Effector CD4-positive, alpha-beta T cell (primary cell): Measurements from ENCODE around the gene GOLGA6B.
"Not testable (repeated sequence)": the region's sequence is repeated elsewhere in the genome, so short reads cannot be mapped to it uniquely, and the experiment has no call there.

Experiments
- DNase-seq: peaks from one replicate; pipeline ENCODE4 v3.0.0-alpha.2; 2020
- total RNA-seq: gene quantifications from one replicate; lab custom pipeline; 2026; lab: John Stamatoyannopoulos, UW

GOLGA6B gene, protein sequence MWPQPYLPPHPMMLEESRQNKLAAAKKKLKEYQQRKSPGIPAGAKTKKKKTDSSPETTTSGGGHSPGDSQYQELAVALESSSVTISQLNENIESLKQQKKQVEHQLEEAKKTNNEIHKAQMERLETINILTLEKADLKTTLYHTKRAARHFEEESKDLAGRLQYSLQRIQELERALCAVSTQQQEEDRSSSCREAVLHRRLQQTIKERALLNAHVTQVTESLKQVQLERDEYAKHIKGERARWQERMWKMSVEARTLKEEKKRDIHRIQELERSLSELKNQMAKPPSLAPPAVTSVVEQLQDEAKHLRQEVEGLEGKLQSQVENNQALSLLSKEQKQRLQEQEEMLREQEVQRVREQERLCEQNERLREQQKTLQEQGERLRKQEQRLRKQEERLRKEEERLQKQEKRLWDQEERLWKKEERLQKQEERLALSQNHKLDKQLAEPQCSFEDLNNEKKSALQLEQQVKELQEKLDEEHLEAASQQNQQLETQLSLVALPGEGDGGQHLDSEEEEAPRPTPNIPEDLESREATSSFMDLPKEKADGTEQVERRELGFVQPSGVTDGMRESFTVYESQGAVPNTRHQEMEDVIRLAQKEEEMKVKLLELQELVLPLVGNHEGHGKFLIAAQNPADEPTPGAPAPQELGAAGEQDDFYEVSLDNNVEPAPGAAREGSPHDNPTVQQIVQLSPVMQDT
- 1.3 reads per million for total RNA-seq

DNA sequence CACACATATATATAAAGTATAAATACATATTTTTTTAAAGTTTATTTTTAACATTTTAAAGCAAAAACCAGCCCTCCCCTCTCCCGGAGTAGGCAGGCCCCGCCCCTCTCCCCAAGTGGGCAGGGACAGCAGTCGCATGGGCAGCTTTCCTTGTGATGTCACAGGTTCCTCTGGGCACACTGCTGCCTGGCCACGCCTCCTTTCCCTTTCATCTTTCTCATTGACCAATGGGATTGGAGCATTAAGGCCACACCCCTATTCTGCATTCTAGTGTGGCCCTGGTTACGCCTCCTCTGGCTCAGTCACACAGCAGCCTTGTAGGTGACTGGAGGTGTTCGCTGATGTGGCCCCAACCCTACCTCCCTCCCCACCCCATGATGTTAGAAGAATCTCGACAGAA lies at the start of gene GOLGA6B:
Gene GOLGA6B, plus strand, starts transcription at position 301 of the 400 bp plus-strand sequence. Its CDS starts 41 bp downstream, at position 342.
- DNase-seq = not testable (repeated sequence)

DNA sequence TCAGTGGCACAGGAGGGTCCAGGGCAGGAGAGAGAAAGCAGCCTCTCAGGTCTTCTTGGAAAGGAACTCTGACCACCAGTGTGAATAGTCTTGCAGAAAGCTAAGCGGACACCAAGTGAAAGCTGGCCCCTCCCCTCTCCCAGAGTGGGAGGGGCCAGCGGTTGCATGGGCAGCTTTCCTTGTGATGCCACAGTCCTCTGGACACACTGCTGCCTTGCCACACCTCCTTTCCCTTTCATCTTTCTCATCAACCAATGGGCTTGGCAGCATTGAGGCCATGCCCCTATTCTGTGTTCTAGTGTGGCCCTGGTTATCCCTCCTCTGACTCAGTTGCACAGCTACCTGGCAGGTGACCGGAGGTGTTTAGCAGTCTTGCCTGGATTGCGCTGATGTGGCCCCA lies 49.7 kb upstream of the GOLGA6B start:
- no peak for DNase-seq

DNA sequence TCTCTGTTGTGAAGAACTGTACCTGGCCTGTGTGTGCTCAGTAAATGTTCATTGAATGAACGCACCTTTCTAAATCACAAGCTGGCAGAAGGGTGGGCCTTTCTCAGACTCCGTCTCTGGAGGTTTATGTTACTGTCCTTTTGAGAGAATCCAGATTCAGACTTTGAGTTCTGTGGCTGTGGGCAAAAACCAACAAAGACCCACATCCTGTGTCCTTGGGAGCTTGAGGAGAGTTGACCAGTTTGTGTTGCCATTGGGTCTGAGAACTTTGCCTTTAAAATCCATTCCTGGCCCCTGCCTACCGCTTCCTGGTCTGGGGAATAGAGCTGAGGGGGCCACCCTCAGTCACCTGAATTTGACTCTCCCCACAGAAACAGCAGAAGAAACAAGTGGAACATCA lies 46.4 kb upstream of the GOLGA6B start:
- DNase-seq = not testable (repeated sequence)

DNA sequence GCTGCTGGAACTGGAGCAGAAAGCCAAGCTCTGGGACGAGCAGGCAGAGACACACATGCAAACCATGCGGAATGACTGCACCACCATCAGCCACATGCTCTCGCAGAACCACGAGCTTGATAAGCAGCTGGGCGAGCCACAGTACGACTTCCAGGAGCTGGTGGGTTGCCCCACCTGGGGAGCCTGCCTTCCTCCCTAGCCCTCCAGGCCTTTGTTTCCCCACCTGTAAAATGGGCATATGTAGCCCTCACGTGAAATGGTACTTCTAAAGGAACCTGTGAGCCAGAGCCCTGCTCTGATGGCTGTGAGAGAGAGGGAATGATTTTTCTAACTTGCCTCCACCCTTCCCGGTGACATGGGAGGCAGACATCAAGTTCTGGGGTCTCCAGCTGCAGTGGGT lies 44.6 kb upstream of the GOLGA6B start:
- no peak for DNase-seq

DNA sequence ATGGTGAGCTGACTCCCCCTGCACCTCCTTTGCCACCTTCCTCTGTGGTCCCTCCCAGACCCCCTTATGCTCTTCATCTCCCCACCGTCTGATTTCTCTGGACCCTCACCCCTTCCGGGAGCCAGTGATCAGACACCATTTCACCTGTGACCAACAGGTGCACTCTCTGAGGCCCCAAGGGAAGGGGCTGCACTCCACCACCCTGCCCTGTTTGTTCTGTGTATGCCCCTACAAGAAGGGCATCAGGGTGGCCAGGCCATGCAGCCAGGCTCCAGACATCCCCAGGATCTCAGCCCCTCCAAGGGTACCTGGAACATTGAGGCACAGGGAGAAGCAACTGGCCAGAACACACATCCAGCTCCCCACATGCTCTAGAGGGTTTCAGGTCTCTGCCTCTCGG lies 42.2 kb upstream of the GOLGA6B start:
- not testable (repeated sequence) for DNase-seq

DNA sequence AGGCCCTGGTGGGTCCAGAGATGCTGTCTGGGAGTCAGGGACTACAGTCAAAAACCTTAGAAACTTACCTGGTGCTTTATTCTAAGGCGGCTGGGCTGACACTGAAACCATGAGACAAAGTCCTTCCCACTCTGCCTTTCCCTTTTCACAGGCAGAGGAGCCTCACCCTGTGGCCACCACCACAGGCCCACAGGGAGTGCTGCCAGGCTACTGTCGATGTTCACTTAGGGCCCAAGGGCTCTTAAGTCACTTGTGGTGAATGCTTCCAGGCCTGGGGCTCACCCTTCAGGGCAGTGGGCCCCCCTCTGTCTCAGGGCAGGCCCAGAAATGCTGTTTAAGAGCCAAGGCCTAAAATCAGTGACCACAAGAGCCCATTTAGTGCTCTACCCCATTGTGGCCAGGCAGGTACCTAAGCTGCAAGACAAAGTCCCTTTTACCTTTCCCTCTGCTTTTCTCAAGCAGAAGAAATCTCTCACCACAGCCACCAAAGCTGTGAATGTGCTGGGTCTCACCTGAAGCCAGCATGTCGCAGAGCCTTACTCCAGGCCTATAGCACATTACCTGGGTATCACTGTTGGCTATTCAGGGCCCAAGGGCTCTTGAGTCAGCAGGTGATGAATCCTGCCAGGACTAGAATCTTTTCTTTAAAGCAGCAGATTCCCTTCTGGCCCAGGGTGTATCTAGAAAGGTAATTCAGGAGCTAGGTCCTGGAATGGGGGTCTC lies 39.5 kb upstream of the GOLGA6B start:
- no peak for DNase-seq

DNA sequence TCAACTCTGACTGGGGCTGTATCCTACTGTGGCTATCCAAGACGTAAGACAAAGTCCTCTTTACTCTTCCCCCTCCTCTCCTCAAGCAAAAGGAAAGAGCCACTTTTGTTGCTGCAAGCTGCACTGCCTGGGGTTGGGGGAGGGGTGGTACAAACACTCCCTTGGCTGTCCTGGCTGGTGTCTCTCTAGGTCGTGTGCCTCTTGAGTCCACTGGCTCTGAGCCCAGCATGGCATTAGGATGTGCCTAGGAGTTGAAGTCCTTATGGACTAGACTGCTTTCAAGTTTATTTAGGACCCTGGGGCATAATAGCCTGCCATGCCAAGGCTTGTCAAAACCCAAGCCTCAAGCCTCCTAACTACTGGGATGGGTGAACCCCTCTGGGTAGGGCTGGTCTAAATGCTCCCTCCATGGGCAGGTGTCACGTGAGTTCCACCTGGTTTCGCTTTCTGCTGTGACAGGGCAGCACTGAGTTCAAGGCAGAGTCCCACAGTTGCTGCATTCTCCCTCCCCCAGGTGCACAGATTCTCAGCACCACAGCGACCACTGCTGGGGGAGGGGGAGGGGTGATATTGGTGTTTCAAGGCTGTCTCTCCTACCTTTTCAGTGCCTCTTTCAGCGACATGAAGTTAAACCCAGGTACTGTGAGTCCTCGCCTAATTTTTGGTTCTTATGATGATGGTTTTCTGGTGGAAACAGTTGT lies 38.8 kb upstream of the GOLGA6B start:
- DNase-seq = not testable (repeated sequence)

DNA sequence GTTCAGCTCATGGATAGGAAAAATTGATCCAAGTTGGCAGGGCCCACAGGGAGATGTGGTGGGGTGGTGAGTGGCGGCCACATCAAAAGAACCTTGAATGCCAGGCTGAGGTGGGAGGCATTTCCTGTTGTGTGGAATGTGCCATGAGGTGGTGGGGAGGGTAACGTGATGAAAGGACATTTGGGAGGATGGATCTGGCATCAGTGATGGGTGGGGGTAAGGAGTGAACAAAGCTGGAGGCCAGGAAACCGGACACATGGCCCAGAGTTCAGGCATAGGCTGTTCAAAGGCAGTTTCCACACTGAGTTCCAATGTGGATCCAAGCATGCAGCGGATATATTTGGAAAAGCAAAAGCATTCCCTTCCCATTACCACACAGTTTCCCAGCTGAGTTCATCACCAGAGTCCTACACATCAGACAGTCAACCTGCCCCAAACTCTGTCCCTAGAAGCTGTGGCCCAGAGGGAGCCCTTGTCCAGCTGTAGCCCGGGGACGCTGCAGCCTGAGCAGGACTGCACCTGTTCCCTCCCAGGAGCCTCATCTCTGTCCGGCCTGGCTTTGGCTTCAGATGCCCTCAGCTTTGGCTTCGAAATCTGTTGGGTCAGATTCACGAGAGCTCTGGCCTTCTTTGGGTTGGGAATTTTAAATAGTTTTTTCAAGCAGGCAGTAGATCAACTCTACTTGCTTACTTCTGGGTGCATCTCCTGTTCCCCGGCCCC lies 37.8 kb upstream of the GOLGA6B start:
- no peak for DNase-seq

DNA sequence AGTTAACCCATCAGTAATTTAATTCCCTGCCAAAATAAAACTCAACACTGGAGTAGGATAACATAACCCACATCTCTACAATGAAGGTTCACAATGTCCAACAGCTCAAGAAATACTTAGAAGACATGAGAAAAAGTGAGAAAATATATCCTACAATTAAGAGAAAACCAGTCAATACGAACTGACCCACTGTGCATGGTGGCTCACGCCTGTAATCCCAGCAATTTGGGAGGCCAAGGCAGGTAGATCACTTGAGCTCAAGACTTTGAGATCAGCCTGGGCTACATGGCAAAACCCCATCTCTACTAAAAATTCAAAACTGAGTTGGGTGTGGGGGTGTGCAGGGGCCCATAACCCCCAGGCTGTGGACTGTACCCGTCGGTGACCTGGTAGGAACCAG lies 30.6 kb upstream of the GOLGA6B start:
- not testable (repeated sequence) for DNase-seq

DNA sequence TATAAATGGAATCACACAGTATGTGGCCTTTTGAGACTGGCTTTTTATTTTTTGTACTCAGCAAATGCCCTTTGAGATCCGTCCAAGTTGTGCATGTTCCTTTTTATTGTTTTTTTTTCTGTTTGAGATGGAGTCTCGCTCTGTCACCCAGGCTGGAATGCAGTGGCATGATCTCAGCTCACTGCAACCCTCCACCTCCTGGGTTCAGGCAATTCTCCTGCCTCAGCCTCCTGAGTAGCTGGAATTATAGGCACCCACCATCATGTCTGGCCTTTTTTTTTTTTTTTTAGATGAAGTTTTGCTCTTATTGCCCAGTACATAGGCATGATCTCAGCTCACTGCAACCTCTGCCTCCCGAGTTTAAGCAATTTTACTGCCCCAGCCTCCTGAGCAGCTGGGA lies 28.3 kb upstream of the GOLGA6B start:
- not testable (repeated sequence) for DNase-seq

DNA sequence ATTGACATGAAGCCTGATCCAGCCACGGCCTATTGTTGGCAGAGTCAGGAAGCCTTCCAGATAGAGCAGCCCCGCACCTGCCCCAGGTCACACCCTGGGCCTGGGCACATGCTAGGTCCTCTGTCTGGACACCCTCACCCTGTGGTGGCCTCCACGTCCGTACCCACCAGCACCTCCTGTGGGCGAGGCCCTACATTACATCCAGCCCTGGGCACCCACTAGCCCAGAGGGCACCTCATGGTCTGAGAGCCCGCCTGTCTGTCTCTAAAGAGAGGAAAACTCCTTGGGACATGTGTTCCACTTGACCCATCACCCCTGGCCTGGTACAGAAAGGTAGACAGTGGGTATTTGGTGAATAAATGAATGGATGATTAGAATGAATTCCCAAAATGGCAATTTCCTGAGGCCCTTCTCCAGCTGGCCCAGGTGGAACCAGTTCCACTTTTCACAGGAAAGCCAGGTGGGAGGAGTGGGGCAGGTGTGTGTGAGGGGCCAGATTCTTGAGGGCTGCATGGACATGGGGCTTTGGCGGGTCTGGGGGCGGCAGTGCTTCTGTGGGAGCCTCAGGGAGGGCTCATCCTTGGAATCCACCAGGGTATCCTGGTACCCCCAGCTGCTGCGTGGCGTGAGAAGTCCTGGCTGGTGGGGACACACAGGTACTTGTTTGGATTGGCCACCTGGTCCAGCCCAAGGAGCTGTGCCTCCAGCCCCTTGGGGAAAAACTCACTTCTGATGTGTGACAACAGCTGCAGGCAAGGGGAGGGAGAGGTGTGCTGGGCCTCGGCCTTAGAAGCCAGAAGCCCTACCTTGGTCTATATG lies 26.0 kb upstream of the GOLGA6B start:
- DNase-seq = not testable (repeated sequence)

DNA sequence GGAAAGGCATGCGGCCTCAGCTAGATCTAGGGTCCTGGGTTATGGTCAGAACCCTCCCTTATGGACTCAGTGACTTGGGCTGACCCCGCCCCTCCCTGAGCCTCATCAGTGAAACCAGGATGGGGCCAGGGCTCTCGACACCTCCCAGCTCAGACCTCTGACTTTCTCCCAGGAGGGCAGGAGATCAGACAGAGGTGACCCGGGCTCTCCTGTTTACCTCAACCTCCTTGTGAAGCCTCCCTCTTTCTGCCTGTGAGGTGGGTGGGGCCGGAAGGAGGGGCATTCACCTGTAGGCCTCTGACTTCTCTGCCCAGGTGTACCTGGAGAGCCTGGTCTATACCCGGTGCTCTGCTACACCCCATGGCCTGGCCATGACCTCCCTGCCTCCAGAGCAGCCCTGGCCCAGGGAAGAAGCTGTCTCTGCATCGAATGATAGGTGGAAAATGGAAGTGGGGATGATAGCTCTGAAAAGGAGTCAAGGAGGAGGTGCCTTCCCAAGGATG lies 25.4 kb upstream of the GOLGA6B start:
- not testable (repeated sequence) for DNase-seq

DNA sequence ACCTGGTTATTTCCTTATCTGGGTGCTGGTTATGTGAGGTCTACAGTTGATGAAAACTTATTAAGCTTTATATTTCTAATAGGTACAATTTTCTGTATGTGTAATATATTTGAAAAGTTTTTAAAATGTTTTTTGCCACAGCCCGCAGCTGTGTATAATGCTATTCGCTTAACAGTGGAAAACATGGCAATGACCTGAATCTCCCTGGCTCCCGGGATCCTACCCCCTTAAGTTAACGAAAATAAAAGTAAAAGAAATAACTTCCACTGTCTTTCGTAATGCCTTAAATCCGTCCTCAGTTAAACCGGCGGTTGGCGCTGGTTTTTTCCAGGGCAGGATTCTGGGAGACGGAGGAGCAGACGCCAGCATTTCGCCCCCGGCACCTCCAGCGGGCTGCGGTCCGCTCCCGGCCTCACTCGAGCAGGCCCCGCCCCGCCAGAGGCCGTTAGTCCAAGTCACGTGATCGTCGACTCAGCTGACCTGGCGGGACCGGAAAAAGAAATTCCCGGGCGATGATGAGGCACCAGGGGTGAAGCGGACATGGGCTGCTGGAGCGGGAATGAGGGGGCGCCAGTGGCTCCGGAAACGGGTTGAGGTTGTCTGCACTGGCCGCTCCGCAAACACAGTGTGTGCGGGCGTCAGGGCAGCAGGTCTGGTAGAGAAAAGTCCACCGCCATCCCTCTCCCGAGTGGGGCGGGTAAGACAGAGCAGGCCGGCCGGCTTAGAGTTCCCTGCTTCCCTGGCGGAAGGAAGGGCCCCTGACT lies 17.8 kb upstream of the GOLGA6B start:
- DNase-seq = peak; percentile 31

DNA sequence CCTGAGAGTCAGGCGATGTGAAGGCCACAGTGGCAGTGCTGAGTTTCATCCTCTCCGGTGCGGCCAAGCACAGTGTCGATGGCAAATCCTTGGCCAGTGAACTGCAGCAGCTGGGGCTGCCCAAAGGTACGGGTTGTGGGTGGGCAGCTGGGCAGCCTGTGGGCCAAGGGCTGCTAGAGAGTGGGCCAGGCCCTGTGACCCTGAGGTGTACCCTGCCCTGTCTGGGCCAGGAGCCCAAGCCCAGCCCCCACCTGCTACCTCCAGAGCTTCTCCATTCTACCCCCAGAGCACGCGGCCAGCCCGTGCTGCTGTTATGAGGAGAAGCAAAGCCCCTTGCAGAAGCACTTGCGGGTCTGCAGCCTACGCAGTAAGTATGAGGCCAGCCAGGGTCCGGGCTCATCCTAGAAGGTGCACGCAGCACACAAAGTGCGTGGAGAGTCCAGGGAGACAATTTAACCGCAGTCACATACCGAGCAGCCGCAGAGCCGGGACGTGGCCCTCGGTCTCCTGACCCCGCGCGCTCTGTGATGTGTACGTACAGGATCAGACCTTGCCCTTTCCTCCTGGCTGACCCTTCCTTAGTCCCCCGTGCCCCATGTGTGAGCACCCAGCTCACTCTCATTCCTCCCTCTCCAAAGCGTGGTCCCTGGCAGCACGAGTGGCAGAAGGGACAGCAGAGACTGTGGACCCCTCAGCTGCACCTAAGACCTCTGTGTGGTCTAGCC lies 14.6 kb upstream of the GOLGA6B start:
- not testable (repeated sequence) for DNase-seq

DNA sequence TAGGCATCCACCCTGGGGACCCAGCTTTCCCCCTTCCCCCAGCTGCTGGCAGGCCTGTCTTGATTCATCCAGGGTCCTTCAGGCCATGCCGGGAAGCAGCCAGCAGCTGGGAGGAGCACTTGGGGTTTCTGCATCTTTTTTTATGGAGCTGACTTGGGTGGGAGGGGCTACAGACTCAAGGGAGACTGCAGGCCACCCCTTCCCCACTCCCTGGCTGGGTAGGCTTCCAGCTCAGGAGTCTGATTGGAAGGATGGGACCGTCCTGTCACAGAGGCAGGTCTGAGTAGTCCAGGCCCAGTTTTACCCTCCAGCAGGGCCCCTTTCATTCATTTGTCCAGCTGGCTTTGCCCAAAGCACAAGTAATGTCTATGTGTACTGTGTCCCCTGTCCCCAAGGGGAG lies 12.2 kb upstream of the GOLGA6B start:
- DNase-seq = not testable (repeated sequence)

DNA sequence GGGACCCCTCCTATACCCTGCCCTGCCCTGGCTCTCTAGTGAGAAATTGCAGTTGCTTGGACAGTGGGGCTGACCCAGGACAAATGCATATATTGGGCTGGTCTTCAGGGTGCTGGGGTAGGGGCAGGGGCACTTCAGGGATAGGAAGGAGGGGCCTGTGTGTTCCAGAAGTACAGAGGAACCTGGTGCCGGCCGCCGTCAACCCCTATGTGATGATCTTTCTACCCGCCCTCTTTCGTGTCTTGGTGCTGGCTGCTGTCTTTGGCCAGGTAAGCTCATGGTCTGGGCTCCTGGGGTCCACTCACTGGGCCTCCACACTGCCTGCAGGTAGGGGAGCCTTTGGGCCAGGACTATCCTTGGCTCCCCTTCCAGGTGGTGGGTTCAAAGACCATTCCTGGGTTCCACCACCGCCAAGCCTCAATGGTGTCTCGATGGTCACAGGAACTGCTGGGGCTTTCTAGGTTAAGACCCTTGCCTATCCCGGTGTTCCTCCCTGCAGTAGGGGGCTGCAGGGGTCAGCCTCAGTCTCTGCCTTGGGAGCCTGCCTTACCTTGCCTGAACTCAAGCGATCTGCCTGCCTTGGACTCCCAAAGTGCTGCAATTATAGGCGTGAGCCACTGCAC lies 5.8 kb upstream of the GOLGA6B start:
- not testable (repeated sequence) for DNase-seq

DNA sequence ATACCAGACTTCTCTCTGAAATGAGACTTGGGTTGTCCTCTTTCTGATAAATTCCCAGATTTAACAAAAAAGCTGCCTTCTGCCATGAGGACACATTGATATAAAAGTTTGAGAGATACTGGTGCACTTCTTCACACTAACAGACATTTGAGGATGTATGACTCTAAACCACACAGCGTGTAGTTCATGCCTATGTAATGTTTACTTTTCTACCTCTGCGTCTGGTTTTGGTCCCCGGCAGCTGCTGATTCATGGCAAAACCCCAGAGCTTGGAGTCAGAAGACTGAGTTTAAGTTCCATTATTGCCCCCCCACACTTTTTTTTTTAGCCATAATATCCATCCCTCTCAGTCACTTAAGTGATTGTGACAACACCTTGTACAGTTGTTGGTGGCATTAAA lies 1.5 kb downstream of the GOLGA6B start:
- DNase-seq = not testable (repeated sequence)

DNA sequence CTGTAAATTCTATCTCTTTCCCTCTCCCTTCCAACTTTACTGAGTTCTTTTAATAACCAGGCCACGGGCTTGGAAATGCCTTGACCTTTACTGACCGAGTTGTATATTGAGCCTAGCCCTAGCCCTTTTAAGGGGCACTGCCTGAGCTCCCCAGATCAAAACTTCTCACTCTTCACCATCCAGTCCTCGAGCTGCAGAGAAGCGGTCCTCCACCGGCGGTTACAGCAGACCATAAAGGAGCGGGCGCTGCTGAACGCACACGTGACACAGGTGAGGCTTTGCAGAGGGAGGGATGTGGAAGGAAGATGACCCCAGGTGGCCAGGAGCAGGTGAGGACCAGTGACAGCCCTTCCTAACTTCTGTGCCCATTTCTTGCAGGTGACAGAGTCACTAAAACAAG lies 6.6 kb downstream of the GOLGA6B start:
- DNase-seq = not testable (repeated sequence)

DNA sequence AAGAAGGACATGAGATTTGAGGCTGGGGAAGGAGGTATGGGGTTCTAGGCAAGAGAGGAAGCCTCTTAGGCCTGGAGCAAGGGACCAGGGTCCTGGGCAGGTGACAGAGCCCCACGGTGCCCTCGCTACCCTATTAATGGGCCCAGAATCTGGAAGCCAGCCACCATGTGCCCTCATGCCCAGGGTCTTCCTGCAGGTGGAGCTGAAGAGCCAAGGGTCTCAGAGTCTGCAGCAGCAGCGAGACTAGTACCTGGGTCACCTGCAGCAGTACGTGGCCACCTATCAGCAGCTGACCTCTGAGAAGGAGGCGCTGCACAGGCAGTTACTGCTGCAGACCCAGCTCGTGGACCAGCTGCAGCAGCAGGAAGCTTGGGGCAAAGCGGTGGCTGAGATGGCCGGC lies 9.4 kb downstream of the GOLGA6B start:
- DNase-seq = not testable (repeated sequence)
